Muscle of arm (tissue), 12 donors: ENCODE measurements around the gene GSDMA. TPM values are rescaled to one million over a fixed set of nuclear protein-coding genes. Genes with fewer than 3 reads are reported as not detected.

Experiments
- DNase-seq: peaks from one replicate; pipeline ENCODE4 v3.0.0-alpha.2; 2013
- polyA plus RNA-seq, 12 donors: library from polyadenylated mRNA; unstranded; fragments of 120-200 nt; gene quantifications; one replicate each; pipeline ENCODE4 v1.2.1, GENCODE V29; 2013; ENCODE audit not compliant: insufficient read length in 12 of 12

GSDMA gene
- polyA plus RNA-seq, 12 donors = 0.08 to 0.19 (median 0.14) TPM; not detected in 2

DNA sequence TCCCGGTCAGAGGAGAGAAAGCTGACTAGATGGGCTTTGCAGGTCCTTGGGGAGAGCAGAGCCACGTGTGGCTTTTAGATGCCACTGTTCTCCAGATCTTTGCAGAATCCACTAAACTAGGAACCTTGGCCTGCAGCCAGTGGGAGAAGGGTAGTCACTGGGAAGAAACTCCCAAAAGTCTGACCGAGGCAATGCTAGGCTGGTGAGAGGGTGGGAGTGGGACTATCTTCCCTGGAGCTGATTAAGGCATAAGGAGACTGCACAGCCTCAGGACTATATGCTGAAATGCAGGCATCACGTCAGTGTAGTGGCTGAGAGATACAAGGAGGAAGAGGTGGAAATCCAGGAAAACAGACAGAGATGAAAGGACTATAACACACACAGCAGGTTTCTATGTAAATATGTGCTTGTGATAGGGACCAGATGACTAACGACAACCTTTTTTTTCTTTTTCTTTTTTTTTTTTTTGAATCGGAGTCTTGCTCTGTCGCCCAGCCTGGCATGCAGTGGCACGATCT, 2.2 kb upstream of the GSDMA start:
- DNase-seq = no peak

DNA sequence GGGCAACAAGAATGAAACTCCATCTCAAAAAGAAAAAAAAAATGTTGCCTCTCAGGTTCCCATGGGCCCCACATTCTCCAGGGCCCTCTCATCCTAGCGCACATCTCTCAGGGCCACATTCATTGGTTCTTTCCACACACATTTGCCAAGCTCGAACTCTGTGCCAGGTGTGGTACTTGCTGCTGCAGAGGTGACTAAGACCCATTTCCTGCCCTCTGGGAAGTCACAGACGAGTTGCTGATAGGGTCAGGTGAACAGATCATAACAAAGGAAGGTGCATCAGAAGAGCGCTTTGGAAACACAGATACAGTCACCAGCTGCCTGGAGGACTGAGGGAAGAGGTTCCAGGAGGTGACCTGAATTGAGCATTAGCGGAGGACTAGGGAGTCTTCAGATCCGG, 1.0 kb downstream of the GSDMA start:
- DNase-seq = no peak

DNA sequence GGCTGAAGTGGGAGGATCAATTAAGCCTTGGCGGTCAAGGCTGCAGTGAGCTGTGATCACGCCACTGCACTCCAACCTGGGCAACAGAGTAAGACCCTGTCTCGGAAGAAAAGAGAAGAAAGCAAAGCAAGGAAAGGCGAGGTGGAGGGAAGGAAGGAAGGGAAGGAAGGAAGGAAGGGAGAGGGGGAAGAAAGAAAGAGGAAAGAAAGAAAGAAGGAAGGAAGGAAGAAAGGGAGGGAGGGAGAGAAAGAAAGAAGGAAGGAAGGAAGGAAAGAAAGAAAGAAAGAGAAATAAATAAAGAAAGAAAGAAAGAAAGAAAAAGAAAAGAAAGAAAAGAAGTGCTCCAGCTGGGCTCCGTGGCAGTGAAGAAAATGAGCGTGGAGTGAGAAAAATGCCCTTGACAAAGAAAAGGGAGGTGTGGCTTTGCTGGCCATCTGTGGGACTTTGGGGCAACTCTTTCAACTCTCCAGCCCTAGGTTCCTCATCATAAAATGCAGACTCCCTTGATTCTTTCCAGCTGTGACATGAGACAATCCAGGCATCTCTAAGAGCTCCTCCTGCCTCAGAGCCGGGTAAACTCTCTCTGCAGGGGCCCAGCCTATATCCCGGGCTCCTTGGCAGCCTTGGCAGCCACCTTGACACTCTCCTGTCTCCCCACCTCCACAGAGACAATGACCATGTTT, 2.4 kb downstream of the GSDMA start:
- no peak for DNase-seq

GRCh38 chr17:39966771-39967170, 4.0 kb downstream of the GSDMA start:
- no peak for DNase-seq

GRCh38 chr17:39968761-39969160, 6.0 kb downstream of the GSDMA start:
- no peak for DNase-seq

- DNase-seq = no peak
Measured at GRCh38 chr17:39969375-39969774, 6.6 kb downstream of the GSDMA start.

DNA sequence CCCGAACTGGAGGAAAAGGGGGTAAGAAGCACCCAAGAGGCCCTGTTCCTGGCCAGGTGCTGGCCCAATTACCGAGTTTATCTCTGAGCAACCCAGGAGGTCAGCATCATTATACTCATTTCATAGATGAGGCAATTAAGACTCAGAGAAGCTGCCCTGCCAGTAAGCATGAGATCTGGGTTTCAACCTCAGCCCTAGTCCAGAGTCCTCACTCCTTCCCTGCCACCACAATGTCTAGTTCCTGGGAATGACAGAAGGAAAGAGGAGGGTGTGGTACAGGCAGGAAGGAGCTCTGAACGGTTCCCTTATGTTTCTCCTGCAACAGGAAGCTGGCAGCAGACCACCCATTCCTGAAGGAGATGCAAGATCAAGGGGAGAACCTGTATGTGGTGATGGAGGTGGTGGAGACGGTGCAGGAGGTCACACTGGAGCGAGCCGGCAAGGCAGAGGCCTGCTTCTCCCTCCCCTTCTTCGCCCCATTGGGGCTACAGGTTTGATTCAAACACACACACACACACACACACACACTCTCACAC, 7.4 kb downstream of the GSDMA start:
- DNase-seq = no peak

GRCh38 chr17:39971076-39971603, 8.3 kb downstream of the GSDMA start:
- no peak for DNase-seq

GRCh38 chr17:39972271-39972670, 9.5 kb downstream of the GSDMA start:
- no peak for DNase-seq

- DNase-seq = no peak
Measured at GRCh38 chr17:39973496-39973895, 10.7 kb downstream of the GSDMA start.

DNA sequence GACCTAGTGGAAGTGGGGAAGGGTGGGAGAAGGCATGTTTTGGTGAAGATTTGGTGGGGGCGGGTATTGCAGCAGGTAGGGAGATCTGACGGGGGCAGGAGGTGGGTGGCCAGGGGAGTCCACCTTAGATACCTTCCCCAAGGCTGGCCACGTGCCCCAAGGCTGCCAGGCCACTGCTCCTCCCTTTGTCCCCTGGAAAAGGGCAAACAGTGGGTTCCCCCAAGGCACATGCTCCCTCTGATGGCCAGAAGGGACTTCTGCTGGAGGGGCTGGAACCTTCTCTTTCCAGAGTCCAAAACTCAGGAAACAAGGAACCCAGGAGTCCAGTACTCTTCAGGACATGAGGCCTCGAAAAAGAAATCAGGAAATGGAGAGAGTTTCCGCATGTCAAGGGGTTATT, 11.6 kb downstream of the GSDMA start:
- no peak for DNase-seq

- DNase-seq = no peak
Measured at GRCh38 chr17:39975801-39976200, 13.0 kb downstream of the GSDMA start.

- DNase-seq = no peak
Measured at GRCh38 chr17:39979016-39979670, 16.3 kb downstream of the GSDMA start.

DNA sequence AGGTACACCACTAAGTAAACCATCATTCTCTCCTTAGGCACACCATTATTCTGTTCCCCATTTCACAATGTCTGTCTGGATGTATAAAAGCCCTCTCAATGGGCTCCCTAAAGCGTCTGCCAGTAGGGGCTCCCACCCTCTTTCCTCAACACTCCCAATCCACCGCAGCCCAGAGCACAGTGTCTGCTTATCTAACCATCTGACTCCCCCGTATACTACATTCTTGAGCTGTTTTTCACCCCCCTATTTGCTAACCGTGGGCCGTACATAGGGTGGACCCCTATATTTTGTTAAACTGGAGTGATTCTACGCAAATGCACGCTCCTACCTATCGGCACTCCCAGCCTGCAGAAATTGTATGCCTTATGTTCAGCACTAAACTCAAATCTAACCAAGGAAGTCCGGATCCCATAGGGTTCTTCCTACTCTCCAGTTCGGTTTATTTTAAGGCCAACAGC, 17.1 kb downstream of the GSDMA start:
- no peak for DNase-seq

DNA sequence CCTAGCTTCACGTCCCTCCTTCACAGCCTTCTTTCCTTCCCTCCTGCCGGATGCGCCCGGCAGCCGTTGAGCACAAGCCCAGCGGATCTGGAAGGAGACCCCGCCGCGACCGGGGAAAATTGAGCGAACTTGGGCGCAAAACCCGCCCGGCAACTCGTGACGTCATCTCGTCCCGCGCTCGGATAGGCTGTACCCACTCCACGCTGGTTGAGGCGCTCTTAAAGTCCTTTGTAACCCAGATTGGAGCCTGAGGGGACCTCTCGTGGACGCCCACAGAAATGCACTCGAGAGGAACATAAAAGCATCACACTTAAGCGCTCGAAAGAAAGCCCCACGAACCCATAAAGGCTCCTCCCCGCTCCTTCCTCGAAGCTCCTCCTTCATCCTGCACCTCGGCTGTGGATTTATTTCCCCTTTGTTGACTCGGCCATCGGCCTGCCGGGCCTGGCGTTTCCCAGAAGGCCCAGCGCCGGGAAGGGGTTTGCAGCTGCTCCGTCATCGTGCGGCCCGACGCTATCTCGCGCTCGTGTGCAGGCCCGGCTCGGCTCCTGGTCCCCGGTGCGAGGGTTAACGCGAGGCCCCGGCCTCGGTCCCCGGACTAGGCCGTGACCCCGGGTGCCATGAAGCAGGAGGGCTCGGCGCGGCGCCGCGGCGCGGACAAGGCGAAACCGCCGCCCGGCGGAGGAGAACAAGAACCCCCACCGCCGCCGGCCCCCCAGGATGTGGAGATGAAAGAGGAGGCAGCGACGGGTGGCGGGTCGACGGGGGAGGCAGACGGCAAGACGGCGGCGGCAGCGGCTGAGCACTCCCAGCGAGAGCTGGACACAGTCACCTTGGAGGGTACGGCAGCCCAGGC, 17.8 kb downstream of the GSDMA start, which contains the start of gene PSMD3:
Gene PSMD3, plus strand, starts transcription at position 457 of the 856 bp plus-strand sequence. Its CDS starts 164 bp downstream, at position 621.
- peak; percentile 100 for DNase-seq

GRCh38 chr17:39981207-39981741, 18.5 kb downstream of the GSDMA start:
- no peak for DNase-seq

GRCh38 chr17:39981766-39982375, 19.1 kb downstream of the GSDMA start:
- no peak for DNase-seq

GRCh38 chr17:39988206-39988810, 25.5 kb downstream of the GSDMA start:
- DNase-seq = no peak

DNA sequence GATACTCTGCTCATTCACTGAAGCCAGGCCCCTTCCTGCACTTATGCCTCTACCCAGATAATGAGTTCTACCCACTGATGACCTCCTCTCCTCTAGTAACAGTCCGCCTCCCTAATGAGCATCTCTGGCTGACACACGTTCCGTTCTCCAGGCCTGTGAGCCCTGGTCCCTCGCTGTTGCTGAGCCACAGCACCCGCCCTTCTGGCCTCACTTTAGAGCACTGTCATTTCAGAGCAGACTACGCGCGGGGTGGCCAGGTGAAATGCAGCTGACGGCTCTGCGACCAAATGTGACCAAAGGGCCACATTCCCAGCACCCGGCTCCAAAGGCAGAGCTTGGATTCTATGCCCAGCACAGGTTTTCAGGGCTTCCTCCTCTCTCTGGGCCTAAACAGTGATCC, 31.6 kb downstream of the GSDMA start:
- DNase-seq = no peak

DNA sequence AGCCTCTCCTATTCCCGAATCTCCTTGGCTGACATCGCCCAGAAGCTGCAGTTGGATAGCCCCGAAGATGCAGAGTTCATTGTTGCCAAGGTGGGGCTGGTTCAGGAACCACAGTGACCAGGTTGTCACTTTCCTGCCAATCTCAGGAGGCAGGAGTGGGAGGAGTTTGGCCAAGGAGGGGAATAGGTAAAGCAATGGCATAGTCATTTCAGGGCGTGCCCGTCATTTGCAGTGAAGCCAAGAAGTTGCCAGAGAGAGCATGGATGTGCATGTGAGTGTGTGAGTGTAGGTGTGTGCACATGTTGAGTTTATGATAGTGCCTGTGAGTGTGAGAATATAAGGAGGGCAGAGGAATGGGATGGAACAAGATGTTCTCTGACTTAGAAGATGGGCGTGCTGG, 32.6 kb downstream of the GSDMA start:
- DNase-seq = no peak

GRCh38 chr17:39996162-39996561, 33.4 kb downstream of the GSDMA start:
- DNase-seq = no peak
